Progenitor cell of endocrine pancreas (in vitro differentiated cells): ENCODE data around the gene ZNF227. TPM values are rescaled to one million over a fixed set of nuclear protein-coding genes. Genes with fewer than 3 reads are reported as not detected.

Source experiments
- DNase-seq: peaks from one replicate; pipeline ENCODE4 v3.0.0; 2021; ENCODE audit warnings: low spot score; ENCODE audit not compliant: unreplicated experiment
- H3K27ac Mint-ChIP-seq: 2 replicates; pipeline ENCODE4 v1.8.0; 2021; ENCODE audit warnings: mild to moderate bottlenecking, moderate library complexity, mixed read lengths
- H3K27me3 Mint-ChIP-seq: 2 replicates; pipeline ENCODE4 v1.8.0; 2021; ENCODE audit warnings: mixed read lengths
- H3K36me3 Mint-ChIP-seq: 2 replicates; pipeline ENCODE4 v1.8.0; 2022; ENCODE audit warnings: mixed read lengths; ENCODE audit not compliant: insufficient read depth
- H3K4me1 Mint-ChIP-seq: 2 replicates; pipeline ENCODE4 v1.8.0; 2021; ENCODE audit warnings: low read depth, mixed read lengths
- H3K4me3 Mint-ChIP-seq: 2 replicates; pipeline ENCODE4 v1.8.0; 2021; ENCODE audit warnings: low read depth, mild to moderate bottlenecking, moderate library complexity, mixed read lengths
- H3K9me3 Mint-ChIP-seq: 2 replicates; pipeline ENCODE4 v1.8.0; 2021; ENCODE audit warnings: low read depth, mixed read lengths
- total RNA-seq: library from RNA; stranded (reverse); gene quantifications from 2 replicates; pipeline ENCODE4 v1.2.1, GENCODE V29; 2021
- TF ChIP-seq, protein P1 (sequence below): fragments of 200-600 bp; sonication (generic); IDR thresholded peaks from one replicate; pipeline ENCODE4 v1.5.0; 2021; ENCODE audit warnings: antibody characterized with exemption, mild to moderate bottlenecking; ENCODE audit not compliant: unreplicated experiment

The ZNF227 gene
- total RNA-seq, 1 donor from 2014 or later: 38.9 TPM

DNA sequence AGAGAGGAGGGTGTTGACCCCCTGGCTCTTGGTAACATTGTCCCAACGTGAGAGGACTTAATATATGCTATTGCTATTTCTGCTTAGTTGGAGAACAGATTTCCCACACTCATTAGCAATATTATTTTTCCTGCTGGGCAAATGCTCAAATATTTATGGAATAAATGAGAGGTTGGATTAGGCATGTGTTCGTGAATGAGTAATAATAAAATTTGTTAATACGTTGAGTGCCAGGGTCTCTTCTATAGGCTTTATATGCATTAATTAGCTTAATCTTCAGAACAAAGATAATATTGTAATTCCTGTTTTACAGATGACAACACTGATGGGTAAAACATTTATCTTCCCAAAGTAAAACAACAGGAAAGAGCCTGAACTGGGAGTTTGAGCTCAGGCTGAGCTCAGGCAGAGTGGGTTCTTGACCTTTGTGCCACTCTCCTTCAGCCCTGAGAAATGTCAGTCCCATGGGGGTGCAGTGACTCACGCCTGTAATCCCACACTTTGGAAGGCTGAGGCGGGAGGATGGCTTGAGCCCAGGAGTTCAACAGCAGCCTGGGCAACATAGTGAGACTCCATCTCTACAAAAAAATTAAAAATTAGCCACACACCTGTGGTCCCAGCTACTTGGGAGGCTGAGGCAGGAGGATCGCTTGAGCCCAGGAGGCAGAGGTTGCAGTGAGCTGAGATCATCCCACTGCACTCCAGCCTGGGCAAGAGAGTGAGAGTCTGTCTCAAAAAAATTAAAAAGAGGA is 48.5 kb downstream of the ZNF227 start:
- TF ChIP-seq, protein P1, sequence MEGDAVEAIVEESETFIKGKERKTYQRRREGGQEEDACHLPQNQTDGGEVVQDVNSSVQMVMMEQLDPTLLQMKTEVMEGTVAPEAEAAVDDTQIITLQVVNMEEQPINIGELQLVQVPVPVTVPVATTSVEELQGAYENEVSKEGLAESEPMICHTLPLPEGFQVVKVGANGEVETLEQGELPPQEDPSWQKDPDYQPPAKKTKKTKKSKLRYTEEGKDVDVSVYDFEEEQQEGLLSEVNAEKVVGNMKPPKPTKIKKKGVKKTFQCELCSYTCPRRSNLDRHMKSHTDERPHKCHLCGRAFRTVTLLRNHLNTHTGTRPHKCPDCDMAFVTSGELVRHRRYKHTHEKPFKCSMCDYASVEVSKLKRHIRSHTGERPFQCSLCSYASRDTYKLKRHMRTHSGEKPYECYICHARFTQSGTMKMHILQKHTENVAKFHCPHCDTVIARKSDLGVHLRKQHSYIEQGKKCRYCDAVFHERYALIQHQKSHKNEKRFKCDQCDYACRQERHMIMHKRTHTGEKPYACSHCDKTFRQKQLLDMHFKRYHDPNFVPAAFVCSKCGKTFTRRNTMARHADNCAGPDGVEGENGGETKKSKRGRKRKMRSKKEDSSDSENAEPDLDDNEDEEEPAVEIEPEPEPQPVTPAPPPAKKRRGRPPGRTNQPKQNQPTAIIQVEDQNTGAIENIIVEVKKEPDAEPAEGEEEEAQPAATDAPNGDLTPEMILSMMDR: no peak
- Mint-ChIP-seq H3K4me3 (peak overlapping the region; percentile 86), H3K4me1 (peaks cover 7% of the 10 kb centered on the region), H3K36me3 (peaks cover 7% of the 10 kb centered on the region), H3K27me3 (no peaks in the 10 kb centered on the region), H3K27ac (peak overlapping the region; percentile 95), H3K9me3 (peaks cover 16% of the 10 kb centered on the region)
- no peak for DNase-seq

DNA sequence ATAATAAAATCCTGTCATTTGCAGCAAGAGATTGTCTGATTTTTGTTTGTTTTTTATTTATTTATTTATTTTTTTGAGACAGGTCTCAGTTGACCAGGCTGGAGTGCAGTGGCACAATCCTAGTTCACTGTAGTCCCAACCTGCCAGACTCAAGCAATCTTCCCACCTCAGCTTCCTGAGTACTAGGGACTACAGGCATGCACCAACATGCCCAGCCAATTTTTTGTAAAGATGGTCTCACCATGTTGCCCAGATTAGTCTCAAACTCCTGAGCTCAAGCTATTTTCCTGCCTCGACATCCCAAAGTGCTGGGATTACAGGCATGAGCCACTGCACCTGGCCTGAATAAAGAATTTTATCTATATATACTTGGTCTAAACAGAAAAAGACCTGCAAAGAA is 65.0 kb downstream of the ZNF227 start:
- no peak overlapping the region for H3K4me3 Mint-ChIP-seq
- H3K36me3 Mint-ChIP-seq: peaks cover 56% of the 10 kb centered on the region
- H3K27ac Mint-ChIP-seq: no peak overlapping the region
- no peaks in the 10 kb centered on the region for H3K27me3 Mint-ChIP-seq
- H3K4me1 Mint-ChIP-seq: no peaks in the 10 kb centered on the region
- TF ChIP-seq, protein P1: no peak
- peaks cover 65% of the 10 kb centered on the region for H3K9me3 Mint-ChIP-seq
- no peak for DNase-seq

DNA sequence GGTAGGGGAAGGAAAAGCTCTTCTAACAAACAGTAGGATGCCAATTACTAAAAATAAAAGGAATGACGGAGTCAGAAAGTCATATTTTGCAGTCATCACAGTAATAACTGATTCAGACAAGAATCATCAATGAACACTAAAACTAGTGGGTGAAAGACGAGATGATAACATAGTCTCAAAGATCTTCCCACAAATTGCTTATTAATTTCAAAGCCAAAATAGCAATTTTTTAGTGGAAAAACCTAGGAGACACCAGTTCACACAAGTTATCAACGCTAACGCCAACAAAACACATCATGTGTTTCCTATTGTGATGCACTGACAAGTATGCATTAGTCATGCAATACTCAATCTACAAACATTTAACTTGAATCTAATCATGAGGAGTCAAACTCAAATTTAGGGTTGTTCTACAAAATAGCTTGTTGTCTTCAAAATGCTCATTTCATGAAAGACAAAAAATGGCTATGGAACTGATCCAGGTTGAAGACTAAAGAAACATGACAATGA is 65.9 kb downstream of the ZNF227 start:
- H3K27me3 Mint-ChIP-seq: no peaks in the 10 kb centered on the region
- H3K4me1 Mint-ChIP-seq: no peaks in the 10 kb centered on the region
- H3K36me3 Mint-ChIP-seq: peaks cover 52% of the 10 kb centered on the region
- H3K4me3 Mint-ChIP-seq: no peak overlapping the region
- DNase-seq: no peak
- H3K27ac Mint-ChIP-seq: no peak overlapping the region
- TF ChIP-seq, protein P1: no peak
- H3K9me3 Mint-ChIP-seq: peaks cover 64% of the 10 kb centered on the region

DNA sequence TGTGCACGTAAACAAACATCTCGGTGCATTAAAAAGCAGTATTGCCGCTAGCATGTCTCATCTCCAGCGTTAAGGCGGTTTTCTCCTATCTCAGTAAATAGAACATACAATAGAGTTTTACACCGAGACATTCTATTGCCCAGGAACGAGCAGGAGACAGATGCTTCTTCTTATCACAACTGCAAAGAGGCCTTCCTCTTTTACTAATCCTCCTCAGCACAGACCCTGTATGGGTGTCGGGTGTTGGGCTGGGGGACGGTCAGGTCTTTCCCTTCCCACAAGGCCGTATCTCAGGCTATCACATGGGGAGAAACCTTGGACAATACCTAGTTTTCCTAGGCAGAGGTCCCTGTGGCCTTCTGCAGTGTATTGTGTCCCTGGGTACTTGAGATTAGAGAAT is 68.6 kb downstream of the ZNF227 start:
- no peak overlapping the region for H3K27ac Mint-ChIP-seq
- TF ChIP-seq, protein P1: no peak
- peaks cover 56% of the 10 kb centered on the region for H3K9me3 Mint-ChIP-seq
- no peak for DNase-seq
- H3K36me3 Mint-ChIP-seq: peaks cover 39% of the 10 kb centered on the region
- H3K4me1 Mint-ChIP-seq: no peaks in the 10 kb centered on the region
- no peaks in the 10 kb centered on the region for H3K27me3 Mint-ChIP-seq
- no peak overlapping the region for H3K4me3 Mint-ChIP-seq

DNA sequence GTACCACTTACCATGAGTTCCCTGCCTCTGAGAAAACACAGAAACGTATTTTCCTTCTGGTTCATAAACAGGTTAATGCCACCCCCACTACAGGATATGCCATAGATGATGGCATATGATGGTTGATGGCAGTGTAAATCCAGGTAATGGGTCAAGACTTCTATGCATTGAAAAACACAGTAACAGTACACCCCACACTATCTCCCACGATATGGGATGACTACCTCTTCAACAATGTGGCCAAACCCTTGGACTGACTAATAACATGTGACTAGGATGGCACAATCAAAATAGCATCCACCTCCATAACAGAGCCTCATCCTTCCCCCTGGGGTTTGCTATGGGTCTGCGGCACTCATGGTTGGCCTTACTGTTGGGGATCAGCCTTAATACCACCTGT is 70.5 kb downstream of the ZNF227 start:
- Mint-ChIP-seq H3K4me3 (no peak overlapping the region), H3K36me3 (peaks cover 49% of the 10 kb centered on the region), H3K4me1 (no peaks in the 10 kb centered on the region), H3K27ac (no peak overlapping the region), H3K27me3 (no peaks in the 10 kb centered on the region), H3K9me3 (peaks cover 54% of the 10 kb centered on the region)
- DNase-seq: no peak
- TF ChIP-seq, protein P1: no peak
